ENCODE results near the gene WWOX.

GRCh38 chr16:79011282-79011681 lies 911.8 kb downstream of the WWOX start:
- TF ChIP-seq EZH2 (IDR thresholded peaks at IDR 0.05) = no peak
- no peak for TF ChIP-seq POLR2AphosphoS5 (IDR thresholded peaks at IDR 0.05; ENCODE audit: borderline replicate concordance, low read depth, low read length)

Data from SK-N-MC (cell line).